ENCODE measurements around the gene ATRIP. TPM values are rescaled to one million over a fixed set of nuclear protein-coding genes. Genes with fewer than 3 reads are reported as not detected.
A peak's percentile ranks its signal among the peaks of the same experiment; 100 is the strongest.

ATRIP gene
- total and polyA plus RNA-seq, 10 of the 15 experiments (the other 5 are each of a cell fraction or from before 2014, with no cell fraction given) = 1.4 to 16.0 (median 10.1) TPM

- peaks cover 9 to 19% of the 10 kb centered on the region in 2 experiments; a peak in 3 of 4 replicates for H3K36me3 ChIP-seq (ENCODE audit: control insufficient read depth in 2 of 2, insufficient read depth in 2 of 2, low read length in 1 of 2)
- in situ Hi-C loops (cut with MboI) (no loop called here), intact Hi-C loops (cut with micrococcal nuclease; ENCODE audit: unreplicated experiment) (loop anchor here (1.0 kb wide), 2 partner anchors 42 to 83 kb away; no protein-coding TSS in a partner anchor)
- 92% methylated on average over 7 of the region's 7 CpGs for WGBS (ENCODE audit: insufficient coverage, insufficient replicate concordance, low lambda C conversion rate, missing lambda C conversion rate)
- POLR2A ChIA-PET = interaction anchor here (1.3 to 10.0 kb wide), 2 partner anchors 17 to 93 kb away, joined by 3 to 91 read pairs; partner anchors contain the start of gene PFKFB4
- no peaks in the 10 kb centered on the region for H3K27me3 ChIP-seq (replicated peaks in 1 of 2; ENCODE audit: control insufficient read depth in 2 of 2, insufficient read depth in 2 of 2, low read length in 1 of 2)
- no peaks in the 10 kb centered on the region for H3K9me3 ChIP-seq (replicated peaks; ENCODE audit: control insufficient read depth, insufficient read depth, low read length)
- SMC1A ChIA-PET (ENCODE audit: uncharacterized antibody, unreplicated experiment) = interaction anchor here (0.9 to 4.2 kb wide), 4 partner anchors 44 to 92 kb away, joined by 3 to 22 read pairs (median 3); partner anchors contain the start of gene PFKFB4
- H3K4me2 ChIP-seq (ENCODE audit: control insufficient read depth, insufficient read depth) = no peak overlapping the region; the same call in 1 of the 2 replicates
- H3K9ac ChIP-seq (ENCODE audit: control insufficient read depth, insufficient read depth, low read length) = peak overlapping the region; percentile 97
- no peak overlapping the region for H3K4me3 ChIP-seq
- H3K4me1 ChIP-seq (ENCODE audit: control insufficient read depth, insufficient read depth, low read length) = peaks cover 37% of the 10 kb centered on the region
- CTCF ChIA-PET = interaction anchor here (0.6 to 6.1 kb wide), 6 partner anchors 42 to 171 kb away, joined by 3 to 58 read pairs (median 10); partner anchors contain the start of genes PFKFB4 and SLC26A6
- RAD21 ChIA-PET (ENCODE audit: unreplicated experiment) = interaction anchor here (0.5 to 2.5 kb wide), 7 partner anchors 25 to 555 kb away, joined by 3 to 20 read pairs (median 6); partner anchors contain the start of genes CCDC51, SLC26A6 and TMA7
- FAIRE-seq (no peak), ATAC-seq (no peak), DNase-seq (ENCODE audit: low read depth, low spot score) (no peak)
- H4K20me1 ChIP-seq (ENCODE audit: control insufficient read depth, insufficient read depth) = no peaks in the 10 kb centered on the region
- H3K27ac ChIP-seq (ENCODE audit: control insufficient read depth, insufficient read depth) = peak overlapping the region; percentile 96
- no peak overlapping the region for H2AFZ ChIP-seq (ENCODE audit: control insufficient read depth, low read depth, low read length)
- no TSS peak for BruUV-seq (replicated peaks)
- peaks cover 47% of the 10 kb centered on the region for H3K79me2 ChIP-seq (ENCODE audit: control insufficient read depth, insufficient read depth, low read length)
- TF ChIP-seq TCF3 (IDR thresholded peaks at IDR 0.05; ENCODE audit: borderline replicate concordance, insufficient read depth, low read depth, low read length) = no peak
- TF ChIP-seq RUNX3 (IDR thresholded peaks at IDR 0.05; ENCODE audit: low read length) = no peak
- no peak for TF ChIP-seq ZNF592 (IDR thresholded peaks at IDR 0.05)
- TF ChIP-seq STAT3 (IDR thresholded peaks at IDR 0.05; ENCODE audit: low read depth, low read length) = no peak
- TF ChIP-seq SMARCA5 (IDR thresholded peaks at IDR 0.05) = no peak
- no peak for TF ChIP-seq ZZZ3 (IDR thresholded peaks at IDR 0.05; ENCODE audit: control insufficient read depth, insufficient read length, low read depth)
- no peak for TF ChIP-seq MEF2A (IDR thresholded peaks at IDR 0.05; ENCODE audit: insufficient read depth, low read depth, low read length)
- TF ChIP-seq PAX5 (IDR thresholded peaks at IDR 0.05; ENCODE audit: borderline replicate concordance, low read depth, low read length) = no peak
- no peak for TF ChIP-seq EP300 (IDR thresholded peaks at IDR 0.05; ENCODE audit: borderline replicate concordance in 1 of 2, control insufficient read depth in 1 of 2, low read depth in 2 of 2, low read length in 2 of 2)
- no peak for TF ChIP-seq SUZ12 (IDR thresholded peaks at IDR 0.05; ENCODE audit: unreplicated experiment)
- TF ChIP-seq EGR1 (IDR thresholded peaks at IDR 0.05; ENCODE audit: borderline replicate concordance in 1 of 2, low read depth in 2 of 2, low read length in 2 of 2) = no peak
- TF ChIP-seq HSF1 (IDR thresholded peaks at IDR 0.05; ENCODE audit: low read depth, low read length) = no peak
- no peak for TF ChIP-seq RCOR1 (conservative IDR thresholded peaks at IDR 0.05; ENCODE audit: low read depth, low read length)
- no peak for TF ChIP-seq ZBTB4 (CRISPR knock-in tag; IDR thresholded peaks at IDR 0.05)
Measured at GRCh38 chr3:48465237-48465530, 18.6 kb downstream of the ATRIP start.

Measured in GM12878 (cell line).